ENCODE measurements around the gene TMC6. TPM values are rescaled to one million over a fixed set of nuclear protein-coding genes. Genes with fewer than 3 reads are reported as not detected.

The TMC6 gene
- total RNA-seq, 4 donors from 2014 or later, result 0.27 to 4.9 (median 2.6) TPM

GRCh38 chr17:78101542-78101941, 27.0 kb downstream of the TMC6 start:
- H3K36me3 ChIP-seq, result peaks cover 0 to 82% of the 10 kb centered on the region in 2 donors
- H3K9me3 ChIP-seq, result no peaks in the 10 kb centered on the region
- no peak for TF ChIP-seq POLR2A (IDR thresholded peaks at IDR 0.05)
- TF ChIP-seq CTCF (IDR thresholded peaks at IDR 0.05 in 4 of 5, conservative IDR thresholded peaks at IDR 0.05 in 1 of 5), result no peak
- no peak for DNase-seq
- no peak overlapping the region for H3K27ac ChIP-seq
- no peaks in the 10 kb centered on the region for H3K4me1 ChIP-seq
- in situ Hi-C loops (cut with MboI; ENCODE audit: low sequenced_read_pairs in 4 of 4) (no loop called here), intact Hi-C loops (cut with DNase I; ENCODE audit: low total_unique reads) (no loop called here)
- no peaks in the 10 kb centered on the region for H3K27me3 ChIP-seq
- no peak overlapping the region for H3K4me3 ChIP-seq
- no peak for ATAC-seq

- Histone ChIP-seq H3K27ac (no peak overlapping the region), H3K4me3 (no peak overlapping the region), H3K27me3 (no peaks in the 10 kb centered on the region), H3K36me3 (peaks cover 0 to 86% of the 10 kb centered on the region in 2 donors), H3K4me1 (no peaks in the 10 kb centered on the region), H3K9me3 (no peaks in the 10 kb centered on the region)
- ATAC-seq, result no peak
- in situ Hi-C loops (cut with MboI; ENCODE audit: low sequenced_read_pairs in 4 of 4), result no loop called here
- no peak for DNase-seq
- intact Hi-C loops (cut with DNase I; ENCODE audit: low total_unique reads), result no loop called here
- TF ChIP-seq POLR2A (IDR thresholded peaks at IDR 0.05) (no peak), CTCF (IDR thresholded peaks at IDR 0.05 in 4 of 5, conservative IDR thresholded peaks at IDR 0.05 in 1 of 5) (no peak)
Observed at GRCh38 chr17:78101112-78101511, 27.4 kb downstream of the TMC6 start.

- intact Hi-C loops (cut with DNase I; ENCODE audit: low total_unique reads), result no loop called here
Observed at GRCh38 chr17:78096093-78096492, 32.5 kb downstream of the TMC6 start.

GRCh38 chr17:78095035-78095434, 33.5 kb downstream of the TMC6 start:
- DNase-seq, result no peak
- Histone ChIP-seq H3K36me3 (peaks cover 0 to 97% of the 10 kb centered on the region in 2 donors), H3K4me3 (no peak overlapping the region), H3K4me1 (no peaks in the 10 kb centered on the region), H3K27ac (peak overlapping the region in 1 of 4 donors; percentile 38), H3K9me3 (no peaks in the 10 kb centered on the region), H3K27me3 (no peaks in the 10 kb centered on the region)
- intact Hi-C loops (cut with DNase I; ENCODE audit: low total_unique reads) (no loop called here), in situ Hi-C loops (cut with MboI; ENCODE audit: low sequenced_read_pairs in 4 of 4) (no loop called here)
- no peak for TF ChIP-seq POLR2A (IDR thresholded peaks at IDR 0.05)
- TF ChIP-seq CTCF (IDR thresholded peaks at IDR 0.05 in 4 of 5, conservative IDR thresholded peaks at IDR 0.05 in 1 of 5), result no peak
- peak; percentile 31 to 38 for ATAC-seq

More at GRCh38 chr17:78096093-78096492, 32.5 kb downstream of the TMC6 start:
- H3K27ac ChIP-seq, result peak overlapping the region in 1 of 4 donors; percentile 38
- H3K27me3 ChIP-seq, result no peaks in the 10 kb centered on the region
- no peaks in the 10 kb centered on the region for H3K9me3 ChIP-seq
- H3K4me1 ChIP-seq, result no peaks in the 10 kb centered on the region
- ATAC-seq, result no peak
- TF ChIP-seq POLR2A (IDR thresholded peaks at IDR 0.05), result no peak
- TF ChIP-seq CTCF (IDR thresholded peaks at IDR 0.05 in 4 of 5, conservative IDR thresholded peaks at IDR 0.05 in 1 of 5), result no peak
- H3K36me3 ChIP-seq, result peaks cover 0 to 91% of the 10 kb centered on the region in 2 donors
- no peak for DNase-seq
- no peak overlapping the region for H3K4me3 ChIP-seq
- in situ Hi-C loops (cut with MboI; ENCODE audit: low sequenced_read_pairs in 4 of 4), result no loop called here

GRCh38 chr17:78092794-78093324, 35.7 kb downstream of the TMC6 start:
- intact Hi-C loops (cut with DNase I; ENCODE audit: low total_unique reads), result no loop called here
- Histone ChIP-seq H3K9me3 (no peaks in the 10 kb centered on the region), H3K27ac (no peak overlapping the region), H3K4me1 (peaks cover 6 to 14% of the 10 kb centered on the region in 2 donors), H3K27me3 (no peaks in the 10 kb centered on the region), H3K36me3 (peaks cover 0 to 88% of the 10 kb centered on the region in 2 donors), H3K4me3 (no peak overlapping the region)
- in situ Hi-C loops (cut with MboI; ENCODE audit: low sequenced_read_pairs in 4 of 4), result no loop called here
- no peak for TF ChIP-seq CTCF (IDR thresholded peaks at IDR 0.05 in 4 of 5, conservative IDR thresholded peaks at IDR 0.05 in 1 of 5)
- no peak for TF ChIP-seq POLR2A (IDR thresholded peaks at IDR 0.05)
- DNase-seq, result no peak
- ATAC-seq, result no peak
